GM18502 (cell line): Measurements from ENCODE around the gene SIAH1.
A peak's percentile ranks its signal among the peaks of the same experiment; 100 is the strongest.
"Not testable (repeated sequence)": the region's sequence is repeated elsewhere in the genome, so short reads cannot be mapped to it uniquely, and the experiment has no call there.

Source experiments
- ATAC-seq: cut with Tn5 transposase; IDR thresholded peaks from one replicate; pipeline ENCODE4 v1.9.1; 2021; ENCODE audit warnings: mild to moderate bottlenecking; ENCODE audit not compliant: unreplicated experiment, poor library complexity

SIAH1 gene

DNA sequence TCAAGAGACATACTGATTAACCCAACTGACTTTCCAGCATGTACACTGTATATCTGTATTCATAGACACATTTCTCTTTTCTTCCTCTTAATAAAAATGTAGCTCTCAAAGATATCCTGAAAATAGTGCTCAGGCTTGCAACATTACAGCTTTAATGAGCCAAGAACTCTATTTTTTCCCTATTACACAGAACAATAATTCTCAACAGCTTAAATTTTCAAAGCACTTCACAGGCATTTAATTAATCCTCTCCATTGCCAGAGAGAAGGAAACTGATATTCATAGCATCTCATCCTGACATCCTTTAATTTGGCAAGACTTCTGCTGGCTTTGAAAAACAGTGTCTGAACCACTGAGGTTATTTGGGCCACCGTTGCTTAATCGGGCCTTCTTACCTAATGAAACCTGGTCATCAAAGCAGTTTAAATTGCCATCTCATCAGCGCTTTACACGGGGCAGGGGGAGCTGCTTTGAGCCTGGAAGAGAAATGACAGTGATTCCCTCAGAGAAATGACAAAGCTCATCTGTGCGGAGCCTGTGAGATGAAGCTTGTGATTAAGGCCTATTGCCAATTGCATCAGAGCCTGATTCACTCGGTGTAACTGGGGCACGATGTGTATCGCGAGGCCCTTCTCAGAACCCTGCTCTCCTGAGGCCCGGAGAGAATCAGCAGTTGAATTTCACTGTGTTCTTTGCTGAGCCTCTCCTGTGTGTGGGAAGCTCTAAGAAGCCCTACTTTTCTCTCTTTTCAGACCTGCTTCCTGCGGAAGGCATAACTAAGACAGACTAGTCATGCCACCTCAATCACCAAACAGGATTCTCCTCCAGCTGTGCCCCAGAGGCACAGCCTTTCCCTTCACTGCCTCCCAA is 8.5 kb upstream of the SIAH1 start:
- no peak for ATAC-seq

DNA sequence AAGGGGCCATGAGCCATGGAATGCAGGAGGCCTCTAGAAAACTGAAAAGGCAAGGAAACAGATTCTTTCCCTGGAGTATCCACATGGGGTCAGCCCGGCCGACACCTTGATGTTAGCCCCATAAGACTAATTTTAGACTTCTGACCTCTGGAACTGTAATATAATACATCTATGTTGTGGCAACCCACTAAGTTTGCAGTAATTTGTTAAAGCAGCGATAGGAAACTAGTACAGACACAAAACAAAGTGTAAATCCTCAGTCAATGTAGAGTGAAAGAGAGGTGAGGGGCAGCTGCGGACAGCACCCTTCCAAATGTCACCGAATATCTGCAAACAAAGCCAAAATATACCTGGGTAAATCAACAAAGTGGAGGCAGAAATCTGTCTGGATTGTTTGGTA is 7.2 kb upstream of the SIAH1 start:
- no peak for ATAC-seq

DNA sequence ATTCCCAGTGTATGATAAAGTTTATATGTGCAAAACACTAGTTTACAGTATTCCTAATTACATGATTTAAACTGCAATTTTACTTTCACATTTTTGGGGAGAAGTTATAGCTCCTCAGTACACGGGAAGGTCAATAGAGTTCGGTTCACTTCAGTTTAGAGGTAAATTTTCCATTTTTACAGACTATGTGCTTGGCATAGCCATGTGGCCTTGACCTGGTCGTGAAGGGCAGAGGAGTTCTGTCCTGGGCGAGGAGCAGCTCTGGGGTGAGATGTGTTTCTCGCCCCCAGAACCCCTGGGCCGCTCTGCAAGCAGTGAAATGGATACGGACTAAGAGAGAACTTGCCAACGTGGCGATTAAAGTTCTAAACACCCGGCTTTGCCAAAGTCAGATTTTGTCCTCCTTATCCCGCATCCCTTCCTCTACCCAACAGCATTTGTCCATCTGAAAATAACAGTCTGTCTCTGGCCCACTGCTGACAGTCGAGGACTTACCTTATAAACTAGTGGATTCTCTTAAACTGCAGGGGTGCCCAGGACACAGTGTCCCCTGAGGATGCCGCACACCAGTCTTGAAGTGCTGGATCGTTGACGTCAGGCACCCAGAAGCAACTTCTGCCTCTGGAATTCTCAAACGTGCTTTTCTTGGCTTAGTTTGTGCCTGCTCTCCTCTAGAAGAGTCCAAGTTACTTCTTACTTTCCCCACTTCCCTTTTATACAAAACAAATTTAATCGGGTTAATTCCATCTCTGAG is 1.5 kb upstream of the SIAH1 start:
- no peak for ATAC-seq

- ATAC-seq = peak; percentile 59
Observed at GRCh38 chr16:48384520-48385252, 527 bp downstream of the SIAH1 start.

DNA sequence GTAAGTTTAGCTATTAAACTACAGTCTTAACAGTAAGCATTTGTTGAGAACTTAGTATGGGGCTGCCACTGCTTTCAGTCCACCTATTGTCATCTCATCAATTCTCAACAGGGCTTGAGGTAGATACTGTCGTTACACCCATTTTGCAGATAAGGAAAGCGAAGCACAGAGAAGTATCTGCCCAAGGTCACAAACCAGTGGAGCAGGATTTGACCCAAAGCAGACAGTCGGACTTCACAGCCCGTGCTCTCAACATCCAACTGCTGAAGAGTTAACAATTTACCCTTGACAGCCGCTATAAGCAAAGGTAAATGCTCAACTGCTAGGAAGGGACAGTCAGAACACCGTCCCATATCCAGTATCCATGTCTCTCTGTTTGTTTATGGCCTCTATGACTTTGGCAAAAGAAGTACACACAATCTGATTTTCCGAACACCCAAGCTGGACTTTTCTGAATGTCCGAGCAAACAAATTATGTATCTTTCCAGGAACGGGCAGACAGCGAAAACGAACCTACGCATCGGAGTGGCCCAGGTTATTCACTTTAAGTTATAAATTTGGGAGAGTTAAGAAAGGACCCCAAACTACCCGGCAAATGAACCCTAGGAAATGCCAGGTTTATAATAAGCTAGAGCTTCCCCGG is 1.2 kb downstream of the SIAH1 start:
- peak; percentile 12 for ATAC-seq

- no peak for ATAC-seq
Observed at GRCh38 chr16:48383009-48383876, 2.0 kb downstream of the SIAH1 start.

GRCh38 chr16:48382131-48382530 is 3.1 kb downstream of the SIAH1 start:
- ATAC-seq = no peak

GRCh38 chr16:48381201-48381600 is 4.0 kb downstream of the SIAH1 start:
- no peak for ATAC-seq

DNA sequence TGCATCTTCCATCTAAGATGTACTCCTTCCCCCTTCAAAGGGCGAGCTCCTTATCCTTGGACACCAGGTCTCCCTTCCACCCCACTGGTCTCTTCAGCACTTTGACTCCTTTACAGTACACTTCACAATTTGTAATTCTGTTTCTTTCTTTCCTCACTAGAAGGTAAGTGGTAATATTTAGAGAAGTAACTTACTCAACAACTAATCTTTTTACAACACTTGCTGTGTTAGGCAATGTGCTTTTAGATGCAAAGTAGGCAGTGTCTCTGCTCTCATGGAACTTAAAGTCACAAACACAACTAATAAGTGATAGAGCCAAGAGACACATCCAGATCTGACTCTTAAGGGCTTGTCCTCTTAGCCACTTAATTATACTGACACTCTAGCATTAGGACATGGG is 6.4 kb downstream of the SIAH1 start:
- no peak for ATAC-seq

- no peak for ATAC-seq
Observed at GRCh38 chr16:48378276-48378675, 6.9 kb downstream of the SIAH1 start.

DNA sequence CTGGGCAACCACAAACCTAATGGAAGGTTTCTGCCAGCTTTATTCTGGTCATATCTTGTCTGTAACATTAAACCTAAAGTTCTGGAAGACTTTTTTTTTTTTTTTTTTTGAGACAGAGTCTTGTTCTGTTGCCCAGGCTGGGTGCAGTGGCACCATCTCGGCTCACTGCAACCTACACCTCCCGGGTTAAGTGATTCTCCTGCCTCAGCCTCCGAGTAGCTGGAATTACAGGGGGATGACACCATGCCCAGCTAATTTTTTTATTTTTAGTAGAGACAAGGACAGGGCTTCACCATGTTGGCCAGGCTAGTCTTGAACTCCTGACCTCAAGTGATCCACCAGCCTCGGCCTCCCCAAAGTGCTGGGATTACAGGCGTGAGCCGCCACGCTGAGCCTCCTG is 7.9 kb downstream of the SIAH1 start:
- not testable (repeated sequence) for ATAC-seq

DNA sequence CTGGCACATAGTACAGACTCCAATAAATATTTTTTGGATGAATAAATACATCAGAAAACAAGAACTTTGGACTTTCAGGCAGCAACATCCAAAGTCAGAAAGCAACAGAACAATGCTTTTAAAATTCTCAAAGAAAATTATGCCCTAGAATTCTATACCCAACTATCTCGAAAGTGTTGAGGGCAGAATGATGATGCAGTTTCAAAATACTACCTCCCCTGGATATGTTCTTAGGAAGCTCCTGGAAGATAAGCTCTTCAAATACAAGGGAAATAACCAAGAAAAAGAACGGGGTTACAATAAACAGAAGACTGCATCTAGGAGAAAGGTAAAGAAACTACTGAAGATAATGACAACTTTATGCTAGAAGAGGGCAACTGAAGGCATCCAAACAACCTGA is 11.0 kb downstream of the SIAH1 start:
- no peak for ATAC-seq

DNA sequence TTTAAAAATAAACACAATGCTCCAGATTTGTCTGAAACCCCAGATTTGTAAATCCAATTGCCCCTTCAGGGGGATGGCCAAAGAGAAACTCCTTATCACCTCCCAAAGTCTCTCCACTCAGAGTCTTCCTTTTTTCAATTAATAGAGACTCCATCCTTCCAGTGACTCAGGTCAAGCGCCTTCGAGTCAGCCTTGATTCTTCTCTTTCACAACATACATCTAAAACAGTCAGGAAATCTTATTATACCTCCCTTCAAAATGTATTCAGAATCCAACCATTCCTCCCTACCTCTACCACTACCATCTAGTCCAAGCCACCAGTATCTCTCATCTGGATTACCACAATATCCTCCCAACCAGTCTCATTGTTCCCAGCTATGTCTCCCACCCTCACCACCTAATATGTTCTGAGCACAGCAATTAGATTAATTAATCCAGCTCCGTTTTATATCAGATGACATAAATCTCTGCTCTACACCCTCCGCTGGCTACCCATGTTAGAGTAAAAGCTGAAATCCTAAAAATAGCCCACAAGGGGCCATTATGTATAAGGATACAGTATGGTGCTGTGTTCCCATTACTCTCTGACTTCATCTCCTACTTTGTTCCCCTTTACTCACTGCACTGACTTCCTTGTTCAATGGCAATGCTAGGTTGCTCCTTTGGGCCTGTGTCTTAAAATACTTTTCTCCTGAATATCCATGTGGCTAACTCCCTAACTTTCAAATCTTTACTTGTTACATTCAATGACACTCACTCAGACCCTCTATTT is 11.8 kb downstream of the SIAH1 start:
- no peak for ATAC-seq

GRCh38 chr16:48372744-48373143 is 12.5 kb downstream of the SIAH1 start:
- ATAC-seq = no peak

DNA sequence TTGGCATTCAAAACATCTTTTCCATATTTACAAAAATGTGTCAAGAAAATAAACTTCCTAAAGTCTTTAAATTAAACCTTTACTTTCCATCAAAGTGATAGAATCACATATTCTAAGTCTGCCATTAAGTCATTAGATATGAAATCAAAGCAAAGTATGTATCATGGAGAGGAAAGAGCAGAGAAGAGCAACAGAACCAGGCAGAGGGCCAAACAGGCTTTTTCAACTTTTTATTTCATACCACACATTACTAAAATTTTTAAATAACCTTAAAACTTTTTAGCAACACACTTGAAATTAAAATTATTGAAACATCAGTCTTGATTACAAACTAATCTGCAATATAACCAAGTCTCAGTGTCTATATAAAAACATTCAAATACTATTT is 13.8 kb downstream of the SIAH1 start:
- no peak for ATAC-seq

DNA sequence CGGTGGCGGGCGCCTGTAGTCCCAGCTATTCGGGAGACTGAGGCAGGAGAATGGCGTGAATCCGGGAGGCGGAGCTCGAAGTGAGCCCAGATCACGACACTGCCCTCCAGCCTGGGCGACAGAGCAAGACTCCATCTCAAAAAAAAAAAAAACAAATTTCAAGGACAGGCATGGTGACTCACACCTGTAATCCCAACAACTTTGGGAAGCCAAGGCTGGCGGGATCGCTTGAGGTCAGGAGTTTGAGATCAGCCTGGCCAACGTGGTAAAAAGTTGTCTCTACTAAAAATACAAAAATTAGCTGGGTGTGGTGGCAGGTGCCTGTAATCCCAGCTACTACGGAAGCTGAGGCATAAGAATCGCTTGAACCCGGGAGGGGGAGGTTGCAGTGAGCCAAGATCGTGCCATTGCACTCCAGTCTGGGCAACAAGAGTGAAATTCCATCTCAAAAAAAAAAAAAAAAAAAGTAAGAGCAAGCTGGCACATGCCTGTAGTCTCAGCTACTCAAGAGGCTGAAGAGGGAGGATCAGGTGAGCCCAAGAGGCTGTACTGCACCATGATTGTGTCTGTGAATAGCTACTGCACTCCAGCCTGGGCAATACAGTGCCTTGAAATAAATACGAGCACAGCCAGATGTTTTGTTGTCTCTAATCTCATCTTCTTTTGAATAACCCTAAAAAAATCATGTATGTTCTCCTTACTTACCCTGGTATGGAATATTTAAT is 14.4 kb downstream of the SIAH1 start:
- ATAC-seq = not testable (repeated sequence)

- ATAC-seq = no peak
Observed at GRCh38 chr16:48370229-48370628, 15.0 kb downstream of the SIAH1 start.

DNA sequence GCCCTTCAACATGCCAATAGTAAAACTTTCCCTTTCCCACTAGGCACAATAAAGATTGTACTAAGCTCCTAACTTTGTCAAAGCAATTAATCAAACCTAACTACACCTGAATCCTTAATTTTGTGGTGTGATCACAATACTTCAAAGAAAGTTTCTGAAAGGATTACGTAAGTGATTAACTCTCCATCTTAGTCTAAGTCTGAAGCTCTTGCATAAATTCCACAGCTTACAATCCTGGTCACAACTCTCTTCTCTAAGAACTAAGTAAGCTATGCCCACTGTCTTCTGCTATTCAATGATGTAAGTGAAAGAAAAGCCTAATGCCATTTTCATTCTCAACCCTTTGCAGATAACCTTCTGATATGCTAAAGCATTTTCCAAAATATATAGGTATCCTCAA is 15.4 kb downstream of the SIAH1 start:
- ATAC-seq = no peak
